GM18520 (cell line): ENCODE results near the gene ANKUB1.

Experiments
- ATAC-seq: cut with Tn5 transposase; IDR thresholded peaks from one replicate; pipeline ENCODE4 v1.9.1; 2021; ENCODE audit not compliant: unreplicated experiment

The ANKUB1 gene

GRCh38 chr3:149765762-149766334, 26.5 kb downstream of the ANKUB1 start:
- ATAC-seq: no peak

GRCh38 chr3:149764302-149764701, 28.1 kb downstream of the ANKUB1 start:
- no peak for ATAC-seq

GRCh38 chr3:149763565-149764195, 28.7 kb downstream of the ANKUB1 start:
- no peak for ATAC-seq

- no peak for ATAC-seq
Observed at GRCh38 chr3:149753717-149754116, 38.6 kb downstream of the ANKUB1 start.

GRCh38 chr3:149752788-149753136, 39.6 kb downstream of the ANKUB1 start:
- no peak for ATAC-seq

- ATAC-seq: peak; percentile 98
Observed at GRCh38 chr3:149752051-149752787, 40.1 kb downstream of the ANKUB1 start, which contains the start of gene COMMD2. TSS of gene COMMD2 (minus strand) at chr3:149752489. CDS start at chr3:149752444, 45 bp downstream.

- no peak for ATAC-seq
Observed at GRCh38 chr3:149751551-149751950, 40.8 kb downstream of the ANKUB1 start.

GRCh38 chr3:149744606-149745005, 47.7 kb downstream of the ANKUB1 start:
- ATAC-seq: no peak

GRCh38 chr3:149744151-149744550, 48.2 kb downstream of the ANKUB1 start:
- no peak for ATAC-seq

GRCh38 chr3:149739396-149739795, 53.0 kb downstream of the ANKUB1 start:
- no peak for ATAC-seq

- no peak for ATAC-seq
Observed at GRCh38 chr3:149738876-149739275, 53.5 kb downstream of the ANKUB1 start.

- ATAC-seq: no peak
Observed at GRCh38 chr3:149736953-149737205, 55.5 kb downstream of the ANKUB1 start.

GRCh38 chr3:149736175-149736952, 56.0 kb downstream of the ANKUB1 start:
- no peak for ATAC-seq

GRCh38 chr3:149732234-149732633, 60.1 kb downstream of the ANKUB1 start:
- ATAC-seq: no peak

- no peak for ATAC-seq
Observed at GRCh38 chr3:149727656-149728055, 64.7 kb downstream of the ANKUB1 start.

- peak; percentile 94 for ATAC-seq
Observed at GRCh38 chr3:149726716-149727407, 65.5 kb downstream of the ANKUB1 start.

- ATAC-seq: no peak
Observed at GRCh38 chr3:149723781-149724180, 68.6 kb downstream of the ANKUB1 start.

- no peak for ATAC-seq
Observed at GRCh38 chr3:149720918-149721317, 71.4 kb downstream of the ANKUB1 start.

GRCh38 chr3:149717391-149718056, 74.8 kb downstream of the ANKUB1 start:
- no peak for ATAC-seq

GRCh38 chr3:149716984-149717383, 75.4 kb downstream of the ANKUB1 start:
- ATAC-seq: no peak

- ATAC-seq: no peak
Observed at GRCh38 chr3:149715247-149715646, 77.1 kb downstream of the ANKUB1 start.
